ENCODE results near the gene SLC15A1.
"Not testable (repeated sequence)": the region's sequence is repeated elsewhere in the genome, so short reads cannot be mapped to it uniquely, and the experiment has no call there.

DNA sequence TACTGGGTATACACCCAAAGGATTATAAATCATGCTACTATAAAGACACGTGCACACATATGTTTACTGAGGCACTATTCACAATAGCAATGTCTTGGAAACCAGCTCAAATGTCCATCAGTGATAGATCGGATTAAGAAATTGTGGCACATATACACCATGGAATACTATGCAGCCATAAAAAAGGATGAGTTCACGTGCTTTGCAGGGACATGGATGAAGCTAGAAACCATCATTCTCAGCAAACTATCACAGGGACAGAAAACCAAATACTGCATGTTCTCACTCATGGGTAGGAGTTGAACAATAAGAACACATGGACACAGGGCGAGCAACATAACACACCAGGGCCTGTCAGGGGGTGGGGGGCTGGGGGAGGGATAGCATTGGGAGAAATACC is 2.0 kb upstream of the SLC15A1 start:
- TF ChIP-seq EP300, POLR2A, POLR2AphosphoS5 (IDR thresholded peaks at IDR 0.05): not testable (repeated sequence)

Measured in gastroesophageal sphincter (tissue), 2 donors.